NCI-H345 treated with DMSO at 0.1 percent for 48 hours (cell line): ENCODE data around the gene NSUN6.

ENCODE experiments used
- DNase-seq: peaks from one replicate; lab custom pipeline; 2025; ENCODE audit not compliant: unreplicated experiment; lab: John Stamatoyannopoulos, UW

The NSUN6 gene

DNA sequence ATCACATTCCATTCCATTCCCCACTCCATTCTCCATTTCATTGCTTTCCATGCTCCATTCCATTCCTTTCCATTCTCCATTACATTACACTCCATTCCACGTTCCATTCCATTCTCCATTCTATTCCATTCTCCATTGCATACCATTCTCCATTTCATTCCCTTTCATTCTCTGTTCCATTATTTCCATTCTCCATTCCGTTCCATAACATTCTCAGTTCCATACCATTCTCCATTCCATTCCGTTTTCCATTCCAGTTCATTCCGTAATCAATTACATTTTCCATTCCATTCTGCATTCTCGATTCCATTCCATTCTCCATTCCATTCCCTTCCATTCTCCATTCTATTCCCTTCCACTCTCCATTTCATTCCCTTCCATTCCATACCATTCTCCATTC, 86.4 kb downstream of the NSUN6 start:
- DNase-seq = no peak

DNA sequence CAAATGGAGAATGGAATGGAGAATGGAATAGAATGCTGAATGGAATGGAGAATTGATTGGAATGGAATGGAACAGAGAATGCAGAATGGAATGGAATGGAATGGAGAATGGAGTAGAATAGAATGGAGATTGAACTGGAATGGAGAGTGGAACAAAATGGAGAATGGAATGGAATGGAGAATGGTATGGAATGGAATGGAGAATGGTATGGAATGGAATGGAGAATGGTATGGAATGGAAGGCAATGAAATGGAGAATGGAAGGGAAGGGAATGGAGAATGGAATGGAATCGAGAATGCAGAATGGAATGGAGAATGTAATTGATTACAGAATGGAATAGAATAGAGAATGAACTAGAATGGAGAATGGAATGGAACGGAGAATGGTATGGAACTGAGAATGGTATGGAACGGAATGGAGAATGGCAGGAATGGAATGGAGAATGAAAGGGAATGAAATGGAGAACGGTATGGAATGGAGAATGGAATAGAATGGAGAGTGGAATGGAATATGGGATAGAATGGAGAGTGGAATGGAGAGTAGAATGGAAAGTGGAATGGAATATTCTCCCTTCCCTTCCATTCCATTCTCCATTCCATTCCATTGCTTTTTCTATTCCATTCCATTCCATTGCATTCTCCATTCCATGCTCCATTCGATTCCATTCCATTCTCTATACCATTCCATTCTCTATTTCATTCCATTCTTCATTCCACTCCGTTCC, 88.2 kb downstream of the NSUN6 start:
- no peak for DNase-seq

DNA sequence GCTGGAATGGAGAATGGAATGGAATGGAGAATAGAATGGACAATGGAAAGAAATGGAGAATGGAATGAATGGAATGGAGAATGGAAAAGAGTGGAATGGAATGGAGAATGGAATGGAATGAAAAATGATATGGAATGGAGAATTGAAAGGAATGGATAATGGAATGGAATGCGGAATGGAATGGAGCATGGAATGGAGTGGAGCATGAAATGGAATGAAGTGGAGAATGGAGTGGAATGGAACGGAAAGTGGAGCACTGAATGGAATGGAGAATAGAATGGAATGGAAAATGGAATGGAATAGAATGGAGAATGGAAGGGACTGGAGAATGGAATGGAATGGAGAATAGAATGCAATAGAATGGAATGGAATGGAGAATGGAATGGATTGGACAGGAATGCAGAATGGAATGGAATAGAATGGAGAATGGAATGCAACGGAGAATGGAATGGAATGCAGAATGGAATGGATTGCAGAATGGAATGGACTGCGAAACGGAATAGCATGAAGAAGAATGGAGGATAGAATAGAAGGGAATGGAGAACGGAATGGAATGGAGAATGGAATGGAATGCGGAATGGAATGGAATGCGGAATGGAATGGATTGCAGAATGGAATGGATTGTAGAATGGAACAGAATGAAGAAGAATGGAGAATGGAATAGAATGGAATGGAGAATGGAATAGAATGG, 89.4 kb downstream of the NSUN6 start:
- no peak for DNase-seq

DNA sequence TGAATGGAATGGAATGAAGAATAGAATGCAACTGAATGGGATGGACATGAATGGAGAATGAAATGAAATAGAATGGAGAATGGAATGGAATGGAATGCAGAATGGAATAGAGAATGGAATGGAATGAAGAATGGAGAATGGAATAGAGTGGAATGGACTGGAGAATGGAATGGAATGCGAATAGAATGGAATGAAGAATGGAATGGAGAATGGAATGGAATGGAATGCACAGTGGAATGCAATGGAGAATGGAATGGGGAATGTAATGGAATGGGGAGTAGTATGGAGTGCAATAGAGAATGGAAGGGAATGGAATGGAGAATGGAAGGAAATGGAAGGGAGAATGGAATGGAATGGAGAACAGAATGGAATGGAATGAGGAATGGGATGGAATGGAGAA, 93.4 kb downstream of the NSUN6 start:
- no peak for DNase-seq

DNA sequence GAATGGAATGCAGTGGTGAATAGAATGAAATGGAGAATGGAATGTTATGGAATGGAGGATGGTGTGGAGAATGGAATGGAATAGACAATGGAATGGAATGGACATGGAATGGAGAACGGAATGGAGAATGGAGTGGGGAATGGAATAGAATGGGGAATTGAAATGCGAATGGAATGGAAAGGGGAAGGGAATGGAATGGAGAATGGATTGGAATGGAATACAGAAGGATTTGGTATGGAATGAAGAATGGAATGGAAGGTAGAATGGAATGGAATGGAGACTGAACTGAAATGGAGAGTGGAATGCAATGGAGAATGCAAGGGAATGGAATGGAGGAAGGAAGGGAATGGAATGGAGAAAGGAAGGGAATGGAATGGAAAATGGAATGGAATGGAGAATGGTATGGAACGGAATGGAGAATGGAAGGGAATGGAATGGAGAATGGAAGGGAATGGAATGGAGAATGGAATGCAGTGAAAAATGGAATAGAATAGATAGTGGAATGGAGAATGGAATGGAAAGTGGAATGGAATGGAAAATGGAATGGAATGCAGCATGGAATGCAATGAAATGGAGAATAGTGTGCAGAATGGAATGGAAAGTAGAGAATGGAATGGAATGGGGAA, 94.8 kb downstream of the NSUN6 start:
- DNase-seq = no peak

DNA sequence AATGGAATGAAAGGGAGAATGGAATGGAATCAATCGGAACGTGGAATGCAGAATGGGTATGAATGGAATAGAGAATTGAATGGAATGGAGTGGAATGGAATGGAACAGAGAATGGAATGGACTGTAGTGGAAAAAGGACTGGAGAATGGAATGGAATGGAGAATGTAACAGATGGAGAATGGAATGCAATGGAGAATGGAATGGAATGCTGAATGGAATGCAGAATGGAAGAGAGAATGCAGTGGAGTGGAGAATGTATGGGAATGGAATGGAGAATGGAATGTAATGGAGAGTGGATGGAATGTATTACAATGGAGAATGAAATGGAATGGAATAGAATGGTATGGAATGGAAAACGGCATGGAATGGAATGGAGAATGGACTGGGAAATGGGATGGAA, 96.9 kb downstream of the NSUN6 start:
- no peak for DNase-seq

DNA sequence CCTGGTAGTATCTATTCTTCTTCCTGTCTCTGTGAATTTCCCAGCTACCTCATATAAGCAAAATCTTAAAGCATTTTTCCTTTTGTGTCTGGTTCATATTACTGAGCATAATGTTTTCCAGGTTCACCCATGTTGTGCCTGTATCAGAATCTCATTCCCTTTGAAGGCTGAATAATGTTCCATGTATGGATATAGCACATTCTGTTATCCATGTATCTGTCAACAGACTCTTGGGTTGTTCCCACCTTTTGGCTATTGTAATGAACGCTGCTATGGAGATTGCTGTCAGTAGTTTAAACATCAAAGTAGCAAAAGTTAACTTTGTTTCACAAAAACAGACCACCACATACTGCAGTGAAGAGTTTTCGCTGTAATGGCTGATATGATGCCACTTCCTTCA, 99.9 kb downstream of the NSUN6 start:
- DNase-seq = no peak

DNA sequence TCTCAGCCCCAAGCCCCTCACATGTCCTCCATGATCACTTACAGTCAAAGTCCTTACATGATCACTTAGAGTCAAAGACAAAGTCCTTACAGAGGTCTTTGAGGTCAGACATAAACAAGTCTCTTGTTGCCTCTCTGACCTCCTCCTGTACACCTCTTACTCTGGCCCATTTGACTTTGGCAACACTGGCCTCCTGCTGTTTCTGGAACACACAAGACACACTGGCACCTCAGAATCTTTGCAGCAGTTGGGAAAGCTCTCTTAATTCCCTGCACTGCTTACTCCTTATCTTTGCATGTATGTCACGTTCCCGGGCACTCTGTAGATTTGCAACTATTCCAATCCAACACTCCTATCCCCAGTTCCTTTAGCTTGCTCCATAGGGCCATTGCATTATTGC, 102.3 kb downstream of the NSUN6 start:
- DNase-seq = no peak

DNA sequence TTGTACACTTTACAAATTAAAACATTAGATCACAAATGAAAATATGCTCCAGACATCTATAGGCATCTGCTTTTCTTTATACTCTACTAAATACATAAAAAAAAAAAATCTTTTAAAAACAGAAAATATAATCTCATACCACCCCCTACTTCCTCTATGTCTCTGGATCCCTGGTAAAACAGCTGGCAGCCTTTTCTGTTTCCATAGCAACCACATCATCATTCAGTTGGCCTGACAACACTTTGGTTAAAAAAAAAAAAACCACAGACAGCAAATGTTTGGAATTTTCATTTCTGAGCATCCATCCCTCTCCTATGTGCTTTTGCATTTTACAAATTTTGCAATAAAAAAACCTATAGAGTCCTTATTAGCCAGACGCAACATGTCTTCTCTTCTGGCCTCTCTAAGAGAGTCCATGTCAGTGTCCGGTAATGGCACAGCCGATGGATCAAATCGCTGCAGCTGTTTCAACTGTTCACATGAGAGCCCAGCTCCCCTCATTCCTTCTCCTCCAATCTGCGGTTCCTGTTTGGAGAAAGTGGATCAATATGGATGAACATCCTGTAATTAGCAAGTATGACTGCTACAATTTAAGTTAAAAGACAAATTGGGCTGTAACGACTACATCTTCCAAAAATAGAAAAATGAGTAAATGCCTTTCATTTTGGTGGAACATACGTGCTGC, 105.6 kb downstream of the NSUN6 start:
- DNase-seq = no peak

DNA sequence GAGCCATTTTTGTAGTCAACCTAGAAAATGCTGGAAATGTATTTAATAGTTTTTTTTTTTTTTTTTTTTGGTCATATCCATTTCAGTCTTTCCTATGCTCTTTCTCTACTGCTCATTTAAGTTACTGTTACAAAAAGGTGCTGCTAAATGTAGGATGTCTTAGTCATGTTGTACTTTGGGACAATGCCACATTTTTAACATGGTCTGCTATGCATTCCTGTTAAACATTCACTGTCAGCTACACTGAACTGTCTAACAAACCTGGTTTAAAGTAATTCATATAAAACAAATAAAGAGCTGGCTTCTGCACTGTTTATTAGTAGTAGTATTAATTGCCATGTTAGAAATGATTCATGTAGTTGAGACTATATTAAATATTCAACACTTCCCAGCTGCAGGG, 108.6 kb downstream of the NSUN6 start:
- no peak for DNase-seq

DNA sequence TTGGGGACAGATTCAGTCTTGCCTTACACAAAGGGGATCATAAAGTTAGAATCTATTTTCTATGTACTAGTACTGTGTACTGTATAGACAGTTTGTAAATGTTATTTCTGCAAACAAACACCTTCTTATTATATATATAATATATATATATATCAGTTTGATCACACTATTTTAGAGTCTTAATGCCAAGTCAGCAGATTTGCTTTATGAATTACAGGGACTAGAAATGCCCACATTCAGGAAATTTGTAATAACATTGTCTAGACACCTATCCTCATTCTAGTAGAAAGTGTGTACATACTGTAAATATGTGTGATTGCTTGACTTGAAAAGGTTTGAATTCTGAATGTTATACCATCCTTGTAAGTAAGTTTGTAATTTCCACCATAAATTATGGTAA, 111.2 kb downstream of the NSUN6 start:
- DNase-seq = no peak

DNA sequence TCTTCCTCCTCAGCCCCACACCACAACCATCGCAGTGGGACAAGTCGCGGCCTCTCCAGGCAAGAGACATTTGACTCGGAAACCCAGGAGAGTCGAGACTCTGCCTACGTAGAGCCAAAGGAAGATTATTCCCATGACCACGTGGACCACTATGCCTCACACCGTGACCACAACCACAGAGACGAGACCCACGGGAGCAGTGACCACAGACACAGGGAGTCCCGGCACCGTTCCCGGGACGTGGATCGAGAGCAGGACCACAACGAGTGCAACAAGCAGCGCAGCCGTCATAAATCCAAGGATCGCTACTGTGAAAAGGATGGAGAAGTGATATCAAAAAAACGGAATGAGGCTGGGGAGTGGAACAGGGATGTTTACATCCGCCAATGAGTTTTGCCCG, 112.1 kb downstream of the NSUN6 start:
- DNase-seq = no peak

DNA sequence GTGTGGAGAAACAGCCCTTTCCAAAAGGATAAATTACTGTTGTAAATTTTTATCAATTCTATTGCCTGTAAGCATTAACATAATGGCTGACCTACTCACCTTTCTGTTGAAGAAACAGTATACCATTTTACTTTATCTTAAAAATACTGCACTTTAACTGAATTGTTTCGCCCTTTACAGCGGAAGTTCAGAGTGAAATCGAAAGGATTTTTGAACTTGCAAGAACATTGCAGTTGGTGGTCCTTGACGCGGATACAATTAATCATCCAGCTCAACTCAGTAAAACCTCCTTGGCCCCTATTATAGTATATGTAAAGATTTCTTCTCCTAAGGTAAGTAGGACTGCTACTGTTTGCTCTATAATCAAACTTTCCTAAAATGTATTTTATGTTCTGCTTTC, 117.5 kb downstream of the NSUN6 start:
- no peak for DNase-seq

DNA sequence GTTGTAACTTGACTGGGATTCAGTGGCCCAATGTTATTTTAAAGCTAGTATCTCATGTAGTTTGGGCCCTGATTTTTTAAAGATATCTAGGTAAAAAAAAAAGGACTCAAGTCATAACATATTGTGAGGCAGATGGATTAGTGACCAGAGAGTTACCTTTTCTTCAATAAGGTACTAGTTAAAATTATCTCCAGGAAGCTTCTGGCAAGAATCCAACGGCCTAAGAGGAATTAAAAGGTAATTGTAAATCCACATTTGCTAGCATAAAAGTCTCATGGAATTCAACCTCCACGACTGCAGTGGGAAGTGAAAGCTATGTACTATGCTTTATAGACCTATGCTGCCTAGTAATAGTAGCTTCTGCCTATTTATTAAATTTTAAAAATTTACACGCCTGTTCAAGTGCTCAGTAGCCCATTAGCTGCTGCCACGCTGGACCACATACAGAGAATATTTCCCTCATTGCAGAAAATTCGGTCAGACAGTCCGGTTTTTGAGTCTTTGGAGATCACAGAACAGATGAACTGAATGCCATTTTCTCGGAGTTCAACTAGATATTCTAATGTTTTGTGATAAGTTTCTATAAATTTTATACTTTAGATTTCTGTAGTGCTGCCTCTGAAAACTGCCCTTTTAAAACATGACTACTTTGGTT, 118.4 kb downstream of the NSUN6 start:
- no peak for DNase-seq

DNA sequence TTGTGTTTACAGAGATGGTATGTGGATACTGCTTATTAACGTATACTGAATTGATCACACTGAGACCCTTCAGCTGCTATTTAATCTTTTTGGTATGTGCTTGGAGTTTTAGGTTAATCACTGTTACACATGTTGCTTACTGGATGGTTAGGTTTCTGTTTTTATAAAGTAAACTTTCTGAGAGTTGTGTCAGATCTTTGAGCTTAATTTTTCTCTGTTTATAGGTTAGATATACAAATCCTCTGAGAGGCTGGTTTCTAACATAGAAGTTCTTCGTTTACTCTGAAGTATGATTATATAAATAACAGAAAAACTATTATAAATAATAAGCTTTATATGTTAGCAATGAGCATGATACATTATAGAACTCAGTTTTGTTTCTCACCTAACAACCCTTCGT, 123.1 kb downstream of the NSUN6 start:
- no peak for DNase-seq

DNA sequence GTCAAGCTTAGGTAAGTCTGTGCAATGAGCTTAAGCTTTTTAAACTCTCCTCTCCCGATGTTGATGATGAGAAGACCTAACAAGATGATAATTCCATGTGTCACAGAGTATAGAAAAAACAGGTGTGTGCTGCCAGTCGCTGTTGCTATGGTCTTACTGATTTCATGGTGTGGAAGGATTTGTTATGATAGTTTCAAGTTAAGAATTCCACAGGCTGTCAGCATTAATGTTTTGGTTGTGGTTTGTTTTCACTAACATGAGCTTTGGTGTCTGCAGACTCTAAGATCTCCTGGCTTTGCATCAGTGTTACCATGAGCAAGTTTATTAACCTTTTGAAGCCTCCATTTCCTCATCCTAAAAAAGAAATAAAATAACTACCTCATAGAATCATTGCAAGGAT, 123.7 kb downstream of the NSUN6 start:
- no peak for DNase-seq

DNA sequence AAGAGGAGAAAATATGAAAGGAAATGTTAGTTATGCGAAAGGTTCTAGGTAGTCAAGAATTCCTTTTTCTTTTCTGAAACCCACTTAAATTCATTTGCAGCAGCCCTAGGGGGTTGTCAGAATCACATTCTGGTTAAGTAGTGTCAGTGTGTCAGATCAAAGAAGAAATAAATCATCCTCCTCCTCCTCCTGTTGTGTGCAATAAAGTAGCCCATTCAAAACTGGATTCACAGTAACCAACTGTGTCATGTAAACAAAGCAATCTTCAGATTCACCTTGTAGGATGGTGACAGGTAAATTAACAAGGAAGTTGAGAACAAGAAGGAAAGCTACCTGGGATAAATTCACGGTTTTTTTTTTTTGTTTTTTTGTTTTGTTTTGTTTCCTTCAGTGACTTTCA, 127.5 kb downstream of the NSUN6 start:
- DNase-seq = no peak

DNA sequence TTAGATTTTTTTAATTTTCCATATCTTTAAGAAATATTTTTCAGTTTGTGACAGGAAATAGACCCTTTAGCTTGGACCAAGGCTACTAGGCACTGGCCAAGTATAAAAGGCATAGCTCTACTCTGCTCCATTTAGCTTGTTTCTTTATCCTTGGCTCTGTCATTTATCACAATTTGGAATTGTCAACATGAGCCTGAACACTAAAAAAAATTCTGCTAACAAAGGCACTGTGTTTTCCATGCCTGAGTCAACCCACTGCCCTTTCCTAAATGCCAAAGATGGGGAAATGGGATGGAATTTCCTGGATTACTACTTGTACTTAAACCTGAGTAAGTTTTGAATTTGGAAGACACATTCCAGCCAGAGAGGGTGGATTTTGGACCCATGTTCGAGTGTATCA, 128.4 kb downstream of the NSUN6 start:
- no peak for DNase-seq

DNA sequence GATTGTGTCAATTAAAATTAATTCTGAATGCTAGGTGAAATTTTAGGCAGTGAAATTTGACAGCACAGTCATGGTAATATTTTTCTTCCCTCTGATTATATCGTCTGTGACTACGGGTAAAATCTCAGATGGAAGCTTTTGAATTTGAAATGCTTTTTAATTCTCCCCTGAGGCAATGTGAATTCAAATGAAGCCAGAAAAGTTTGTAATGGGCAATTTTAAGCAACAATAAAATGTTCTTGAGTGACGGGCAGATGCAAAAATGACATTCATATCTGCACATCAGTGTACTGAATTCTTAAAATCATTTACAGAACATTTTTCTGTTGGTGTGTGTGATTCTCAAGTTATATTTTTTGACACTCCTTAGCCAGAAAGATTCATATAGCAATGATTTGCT, 134.5 kb downstream of the NSUN6 start:
- DNase-seq = no peak

DNA sequence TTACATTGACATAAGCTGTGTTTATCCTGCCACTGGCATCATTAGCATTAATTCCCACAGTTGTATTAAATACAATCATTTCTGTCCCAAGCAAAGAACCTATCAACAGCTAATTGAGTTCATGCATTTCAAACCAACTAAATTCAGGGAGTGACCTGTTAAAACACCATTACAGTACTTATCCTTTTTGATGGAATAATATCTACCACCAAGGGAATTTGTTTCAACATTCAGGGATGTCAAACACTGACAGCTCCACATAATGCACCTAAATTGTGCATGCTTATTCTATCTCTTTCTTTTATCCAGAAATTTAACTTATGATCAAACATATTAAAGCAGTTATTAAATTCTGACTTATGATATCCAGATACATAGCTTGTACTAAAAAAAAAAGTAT, 136.8 kb downstream of the NSUN6 start:
- DNase-seq = no peak

DNA sequence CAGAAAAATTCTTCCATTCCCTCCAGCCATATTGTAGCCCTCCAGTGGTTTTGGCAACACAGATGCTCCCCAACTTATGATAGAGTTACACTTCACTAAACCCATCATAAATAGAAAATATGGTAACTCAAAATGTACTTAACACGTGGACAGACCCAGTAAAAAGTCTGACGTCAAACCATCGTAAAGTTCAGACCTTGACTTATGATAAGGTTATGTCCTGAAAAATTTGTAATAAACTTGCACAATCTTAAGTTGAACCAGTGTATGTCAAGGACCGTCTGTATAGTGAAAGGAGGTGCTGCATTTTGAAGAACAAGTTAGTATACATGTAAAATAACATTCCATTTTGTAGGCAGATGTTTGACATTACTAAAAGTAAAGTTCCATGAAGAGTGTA, 142.8 kb downstream of the NSUN6 start:
- DNase-seq = no peak
